ENCODE data around the gene HSD17B11. TPM values are rescaled to one million over a fixed set of nuclear protein-coding genes. Genes with fewer than 3 reads are reported as not detected.
"Not testable (repeated sequence)": the region's sequence is repeated elsewhere in the genome, so short reads cannot be mapped to it uniquely, and the experiment has no call there.

Gene HSD17B11
- total RNA-seq, 1 experiment from 2014 or later: 8.8 TPM

GRCh38 chr4:87405211-87405820 is 14.3 kb upstream of the HSD17B11 start:
- Histone ChIP-seq H4K8ac (replicated peaks; ENCODE audit: insufficient read length, low read depth, low read length) (no peak overlapping the region), H3K27me3 (ENCODE audit: insufficient read depth, low read length) (no peaks in the 10 kb centered on the region), H3K23ac (ENCODE audit: insufficient read length, low read depth, low read length) (no peak overlapping the region), H3K79me1 (ENCODE audit: insufficient read depth, low read depth, low read length, poor library complexity, severe bottlenecking) (no peaks in the 10 kb centered on the region), H2BK5ac (ENCODE audit: insufficient read length, low read length) (no peak overlapping the region), H3K4me1 (ENCODE audit: insufficient read depth, low read length) (no peaks in the 10 kb centered on the region), H3K14ac (ENCODE audit: insufficient read depth, low read length) (no peak overlapping the region), H2AFZ (ENCODE audit: low read length) (no peak overlapping the region), H3K9me3 (ENCODE audit: control insufficient read depth, low read depth, low read length) (no peaks in the 10 kb centered on the region), H2BK15ac (ENCODE audit: low read depth, low read length) (no peak overlapping the region), H2AK5ac (ENCODE audit: insufficient read length, low read length) (no peak overlapping the region), H3K4me2 (ENCODE audit: insufficient read depth, insufficient read length, low read length) (no peak overlapping the region), H3K79me2 (ENCODE audit: insufficient read depth, low read length) (no peaks in the 10 kb centered on the region), H4K5ac (ENCODE audit: insufficient read length, low read depth, low read length) (no peak overlapping the region), H2BK120ac (ENCODE audit: low read depth, low read length, poor library complexity, severe bottlenecking) (no peak overlapping the region), H2BK20ac (ENCODE audit: low read depth, low read length, poor library complexity, severe bottlenecking) (no peak overlapping the region), H4K91ac (ENCODE audit: insufficient read length, low read depth, low read length) (no peak overlapping the region), H2BK12ac (ENCODE audit: insufficient read length, low read depth, low read length) (no peak overlapping the region), H3K4ac (ENCODE audit: low read depth, low read length) (no peak overlapping the region), H4K20me1 (ENCODE audit: control insufficient read depth, insufficient read depth, insufficient read length) (no peaks in the 10 kb centered on the region), H3K23me2 (ENCODE audit: insufficient read length, low read depth, low read length, poor library complexity, severe bottlenecking) (no peaks in the 10 kb centered on the region), H3T11ph (ENCODE audit: low read length) (no peak overlapping the region), H3K56ac (ENCODE audit: insufficient read length, low read depth, low read length) (no peak overlapping the region), H3K27ac (ENCODE audit: insufficient read length, low read depth, low read length) (no peak overlapping the region), H3K18ac (ENCODE audit: insufficient read length, low read depth, low read length) (no peak overlapping the region), H3K9ac (ENCODE audit: extremely low read depth, insufficient read length, low read length) (no peak overlapping the region)
- no peak for DNase-seq
- H3K9me3 Mint-ChIP-seq: peaks cover 7 to 12% of the 10 kb centered on the region in 2 experiments; a peak in 4 of 5 replicates
- no peak overlapping the region for H3K4me3 Mint-ChIP-seq
- no peak overlapping the region for H3K27ac Mint-ChIP-seq
- WGBS (ENCODE audit: extremely low coverage, insufficient read length, low lambda C conversion rate): no CpG with 5 or more reads among the region's 5 CpGs
- H3K4me1 Mint-ChIP-seq: peaks cover 20 to 26% of the 10 kb centered on the region in 2 experiments
- H3K36me3 Mint-ChIP-seq (ENCODE audit: insufficient read depth in 1 of 3, low read depth in 3 of 3): peaks cover 0 to 11% (median 6%) of the 10 kb centered on the region in 3 experiments; a peak in 3 of 7 replicates
- H3K27me3 Mint-ChIP-seq (ENCODE audit: low read depth): no peaks in the 10 kb centered on the region; the same call in 1 of the 2 replicates
- TF ChIP-seq CTCF (conservative IDR thresholded peaks at IDR 0.05): no peak

DNA sequence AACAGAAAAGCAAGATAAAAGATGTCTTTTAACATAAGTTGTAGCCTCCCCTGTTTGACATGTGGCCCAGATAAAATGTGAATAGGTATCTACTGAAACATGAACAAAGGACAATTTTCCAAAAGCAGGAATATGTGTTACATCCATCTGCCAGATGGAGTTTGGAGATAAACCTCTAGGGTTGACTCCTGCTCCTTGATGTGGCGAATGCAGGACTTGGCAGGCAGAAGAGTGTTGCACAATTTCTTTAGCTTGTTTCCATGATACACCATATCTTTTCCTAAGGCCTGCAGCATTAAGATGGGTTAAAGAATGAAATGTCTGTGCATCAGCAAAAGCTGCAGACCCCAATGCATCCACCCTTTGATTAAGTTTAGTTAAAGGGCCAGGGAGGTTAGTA is 12.7 kb upstream of the HSD17B11 start:
- DNase-seq; H3K4me2 ChIP-seq (ENCODE audit: insufficient read depth, insufficient read length, low read length); H3K27me3 ChIP-seq (ENCODE audit: insufficient read depth, low read length); H3K4ac ChIP-seq (ENCODE audit: low read depth, low read length); H3K14ac ChIP-seq (ENCODE audit: insufficient read depth, low read length); H2BK12ac ChIP-seq (ENCODE audit: insufficient read length, low read depth, low read length); H3K4me1 ChIP-seq (ENCODE audit: insufficient read depth, low read length); H4K5ac ChIP-seq (ENCODE audit: insufficient read length, low read depth, low read length); H3K9me3 ChIP-seq (ENCODE audit: control insufficient read depth, low read depth, low read length); H3K56ac ChIP-seq (ENCODE audit: insufficient read length, low read depth, low read length); H4K8ac ChIP-seq (replicated peaks; ENCODE audit: insufficient read length, low read depth, low read length); H2BK15ac ChIP-seq (ENCODE audit: low read depth, low read length); H3K9ac ChIP-seq (ENCODE audit: extremely low read depth, insufficient read length, low read length); H2AK5ac ChIP-seq (ENCODE audit: insufficient read length, low read length); H3K18ac ChIP-seq (ENCODE audit: insufficient read length, low read depth, low read length); H2BK20ac ChIP-seq (ENCODE audit: low read depth, low read length, poor library complexity, severe bottlenecking); H3T11ph ChIP-seq (ENCODE audit: low read length); H3K27ac Mint-ChIP-seq; H3K79me2 ChIP-seq (ENCODE audit: insufficient read depth, low read length); H3K79me1 ChIP-seq (ENCODE audit: insufficient read depth, low read depth, low read length, poor library complexity, severe bottlenecking); H2AFZ ChIP-seq (ENCODE audit: low read length); H3K23ac ChIP-seq (ENCODE audit: insufficient read length, low read depth, low read length); H2BK120ac ChIP-seq (ENCODE audit: low read depth, low read length, poor library complexity, severe bottlenecking); H2BK5ac ChIP-seq (ENCODE audit: insufficient read length, low read length); H4K91ac ChIP-seq (ENCODE audit: insufficient read length, low read depth, low read length); H3K27ac ChIP-seq (ENCODE audit: insufficient read length, low read depth, low read length); H3K4me3 Mint-ChIP-seq; H3K27me3 Mint-ChIP-seq (ENCODE audit: low read depth); H4K20me1 ChIP-seq (ENCODE audit: control insufficient read depth, insufficient read depth, insufficient read length); H3K23me2 ChIP-seq (ENCODE audit: insufficient read length, low read depth, low read length, poor library complexity, severe bottlenecking): not testable (repeated sequence)
- H3K4me1 Mint-ChIP-seq: peaks cover 15 to 17% of the 10 kb centered on the region in 2 experiments
- peaks cover 7 to 12% of the 10 kb centered on the region in 2 experiments; a peak in 4 of 5 replicates for H3K9me3 Mint-ChIP-seq
- peaks cover 0 to 11% (median 6%) of the 10 kb centered on the region in 3 experiments; a peak in 3 of 7 replicates for H3K36me3 Mint-ChIP-seq (ENCODE audit: insufficient read depth in 1 of 3, low read depth in 3 of 3)
- WGBS (ENCODE audit: extremely low coverage, insufficient read length, low lambda C conversion rate): no CpG with 5 or more reads among the region's 1 CpG

Measured in H9 (cell line).